Stimulated activated memory B cell treated with anti-CD40 and anti-IgM and Interleukin-4, amounts not matched to agents 10 μg/mL and 1 μg/mL and 100 μg/mL, for 72 hours (primary cell): ENCODE data around the gene ANKRD13D.
A peak's percentile ranks its signal among the peaks of the same experiment; 100 is the strongest.

Source experiments
- ATAC-seq: fragments of 150-1000 bp; cut with Tn5 transposase; 2 replicates; pipeline ENCODE4 v1.10.0; 2021
- H3K27ac Mint-ChIP-seq: one replicate; pipeline ENCODE4 v1.8.0; 2022; ENCODE audit warnings: mild to moderate bottlenecking, mixed read lengths
- H3K27me3 Mint-ChIP-seq: one replicate; pipeline ENCODE4 v1.8.0; 2022; ENCODE audit warnings: mixed read lengths
- H3K36me3 Mint-ChIP-seq: one replicate; pipeline ENCODE4 v1.8.0; 2022; ENCODE audit warnings: mixed read lengths
- H3K4me1 Mint-ChIP-seq: one replicate; pipeline ENCODE4 v1.8.0; 2022; ENCODE audit warnings: mixed read lengths
- H3K4me3 Mint-ChIP-seq: one replicate; pipeline ENCODE4 v1.8.0; 2022; ENCODE audit warnings: mild to moderate bottlenecking, moderate library complexity, mixed read lengths
- H3K9me3 Mint-ChIP-seq: one replicate; pipeline ENCODE4 v1.8.0; 2022; ENCODE audit warnings: mixed read lengths

The ANKRD13D gene

GRCh38 chr11:67289226-67289650, at the start of gene ANKRD13D:
ANKRD13D (plus strand) TSS chr11:67289303; CDS start chr11:67289461, 158 bp downstream.
- Mint-ChIP-seq H3K4me3 (peak within 1 kb of the TSS; percentile 98), H3K27ac (peak within 1 kb of the TSS; percentile 95), H3K9me3 (no peaks in the 10 kb centered on the region), H3K4me1 (peaks cover 53% of the 10 kb centered on the region), H3K27me3 (no peaks in the 10 kb centered on the region), H3K36me3 (peaks cover 42% of the 10 kb centered on the region)
- ATAC-seq: peak; percentile 74

GRCh38 chr11:67239783-67240575, 49.1 kb upstream of the ANKRD13D start:
- Mint-ChIP-seq H3K36me3 (peaks cover 47% of the 10 kb centered on the region), H3K4me3 (peak overlapping the region; percentile 100), H3K4me1 (peaks cover 57% of the 10 kb centered on the region), H3K27ac (peak overlapping the region; percentile 99), H3K9me3 (no peaks in the 10 kb centered on the region), H3K27me3 (no peaks in the 10 kb centered on the region)
- ATAC-seq: peak; percentile 98

- no peaks in the 10 kb centered on the region for H3K9me3 Mint-ChIP-seq
- peaks cover 55% of the 10 kb centered on the region for H3K36me3 Mint-ChIP-seq
- peaks cover 58% of the 10 kb centered on the region for H3K4me1 Mint-ChIP-seq
Observed at GRCh38 chr11:67240576-67241389, 48.3 kb upstream of the ANKRD13D start.

GRCh38 chr11:67242548-67242947, 46.6 kb upstream of the ANKRD13D start:
- Mint-ChIP-seq H3K9me3 (no peaks in the 10 kb centered on the region), H3K4me1 (peaks cover 64% of the 10 kb centered on the region), H3K4me3 (peak overlapping the region; percentile 100), H3K27ac (peak overlapping the region; percentile 99), H3K36me3 (peaks cover 65% of the 10 kb centered on the region), H3K27me3 (no peaks in the 10 kb centered on the region)
- ATAC-seq: no peak

More at GRCh38 chr11:67240576-67241389, 48.3 kb upstream of the ANKRD13D start:
- ATAC-seq: peak; percentile 80
- H3K27me3 Mint-ChIP-seq: no peaks in the 10 kb centered on the region
- H3K27ac Mint-ChIP-seq: peak overlapping the region; percentile 99
- H3K4me3 Mint-ChIP-seq: peak overlapping the region; percentile 100

- peak overlapping the region; percentile 99 for H3K27ac Mint-ChIP-seq
- peak overlapping the region; percentile 100 for H3K4me3 Mint-ChIP-seq
- peaks cover 64% of the 10 kb centered on the region for H3K4me1 Mint-ChIP-seq
- no peaks in the 10 kb centered on the region for H3K9me3 Mint-ChIP-seq
- H3K27me3 Mint-ChIP-seq: no peaks in the 10 kb centered on the region
- peaks cover 67% of the 10 kb centered on the region for H3K36me3 Mint-ChIP-seq
- ATAC-seq: no peak
Observed at GRCh38 chr11:67243051-67243450, 46.1 kb upstream of the ANKRD13D start.

- Mint-ChIP-seq H3K4me3 (no peak overlapping the region), H3K27ac (no peak overlapping the region), H3K9me3 (no peaks in the 10 kb centered on the region), H3K27me3 (no peaks in the 10 kb centered on the region), H3K36me3 (peaks cover 86% of the 10 kb centered on the region), H3K4me1 (peaks cover 55% of the 10 kb centered on the region)
- ATAC-seq: no peak
Observed at GRCh38 chr11:67245046-67245445, 44.1 kb upstream of the ANKRD13D start.

GRCh38 chr11:67247946-67248550, 41.1 kb upstream of the ANKRD13D start:
- Mint-ChIP-seq H3K9me3 (no peaks in the 10 kb centered on the region), H3K4me1 (peaks cover 33% of the 10 kb centered on the region), H3K27me3 (no peaks in the 10 kb centered on the region), H3K36me3 (peaks cover 72% of the 10 kb centered on the region), H3K27ac (no peak overlapping the region), H3K4me3 (no peak overlapping the region)
- no peak for ATAC-seq

GRCh38 chr11:67248653-67249052, 40.5 kb upstream of the ANKRD13D start:
- Mint-ChIP-seq H3K9me3 (no peaks in the 10 kb centered on the region), H3K4me1 (peaks cover 27% of the 10 kb centered on the region)

GRCh38 chr11:67250059-67251043, 38.8 kb upstream of the ANKRD13D start:
- Mint-ChIP-seq H3K4me1 (peaks cover 21% of the 10 kb centered on the region), H3K27me3 (no peaks in the 10 kb centered on the region), H3K27ac (no peak overlapping the region), H3K4me3 (no peak overlapping the region), H3K36me3 (peaks cover 74% of the 10 kb centered on the region), H3K9me3 (no peaks in the 10 kb centered on the region)
- ATAC-seq: no peak

More at GRCh38 chr11:67248653-67249052, 40.5 kb upstream of the ANKRD13D start:
- Mint-ChIP-seq H3K4me3 (no peak overlapping the region), H3K27ac (no peak overlapping the region), H3K27me3 (no peaks in the 10 kb centered on the region), H3K36me3 (peaks cover 72% of the 10 kb centered on the region)
- no peak for ATAC-seq

GRCh38 chr11:67251841-67252240, 37.3 kb upstream of the ANKRD13D start:
- Mint-ChIP-seq H3K27ac (peak overlapping the region; percentile 64), H3K36me3 (peaks cover 66% of the 10 kb centered on the region), H3K4me1 (peaks cover 20% of the 10 kb centered on the region), H3K27me3 (no peaks in the 10 kb centered on the region), H3K9me3 (no peaks in the 10 kb centered on the region), H3K4me3 (no peak overlapping the region)
- ATAC-seq: no peak

GRCh38 chr11:67252831-67253239, 36.3 kb upstream of the ANKRD13D start:
- peaks cover 20% of the 10 kb centered on the region for H3K4me1 Mint-ChIP-seq
- no peaks in the 10 kb centered on the region for H3K27me3 Mint-ChIP-seq
- no peaks in the 10 kb centered on the region for H3K9me3 Mint-ChIP-seq
- peak; percentile 63 for ATAC-seq
- no peak overlapping the region for H3K27ac Mint-ChIP-seq
- peaks cover 66% of the 10 kb centered on the region for H3K36me3 Mint-ChIP-seq
- no peak overlapping the region for H3K4me3 Mint-ChIP-seq

GRCh38 chr11:67253872-67254624, 35.1 kb upstream of the ANKRD13D start:
- Mint-ChIP-seq H3K9me3 (no peaks in the 10 kb centered on the region), H3K4me1 (peaks cover 20% of the 10 kb centered on the region), H3K36me3 (peaks cover 54% of the 10 kb centered on the region), H3K27me3 (no peaks in the 10 kb centered on the region), H3K4me3 (no peak overlapping the region), H3K27ac (no peak overlapping the region)
- no peak for ATAC-seq

- Mint-ChIP-seq H3K27me3 (no peaks in the 10 kb centered on the region), H3K36me3 (peaks cover 46% of the 10 kb centered on the region), H3K4me3 (no peak overlapping the region), H3K4me1 (peaks cover 14% of the 10 kb centered on the region), H3K9me3 (no peaks in the 10 kb centered on the region), H3K27ac (no peak overlapping the region)
- no peak for ATAC-seq
Observed at GRCh38 chr11:67254798-67255197, 34.3 kb upstream of the ANKRD13D start.

- Mint-ChIP-seq H3K27me3 (no peaks in the 10 kb centered on the region), H3K4me1 (peaks cover 13% of the 10 kb centered on the region), H3K9me3 (no peaks in the 10 kb centered on the region), H3K27ac (no peak overlapping the region), H3K4me3 (no peak overlapping the region), H3K36me3 (peaks cover 41% of the 10 kb centered on the region)
- ATAC-seq: no peak
Observed at GRCh38 chr11:67255353-67255752, 33.8 kb upstream of the ANKRD13D start.
